Measurements from ENCODE around the gene ANGPTL7. TPM values are rescaled to one million over a fixed set of nuclear protein-coding genes. Genes with fewer than 3 reads are reported as not detected.

ANGPTL7 gene
- total and polyA plus RNA-seq, 4 donors, result 0.30 to 6.1 (median 3.2) TPM

DNA sequence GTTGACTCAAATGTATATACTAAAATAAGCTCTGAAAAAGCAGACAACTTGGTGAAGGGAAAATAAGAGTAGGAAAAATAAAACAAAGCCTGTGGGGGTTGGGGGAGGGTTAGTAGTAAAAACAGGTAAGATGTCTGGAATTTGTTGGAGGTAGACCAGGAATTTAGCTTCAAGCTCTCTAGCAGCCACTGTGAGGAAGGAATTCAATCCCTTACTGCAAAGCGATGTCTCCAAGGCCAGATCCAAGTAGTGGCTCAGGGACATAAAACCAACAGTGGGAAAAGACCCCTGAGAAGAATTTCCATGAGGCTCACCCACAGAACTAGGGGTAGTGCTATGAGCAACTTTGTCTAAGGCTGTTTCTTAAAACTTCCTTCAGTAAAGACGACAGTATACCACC, 7.8 kb downstream of the ANGPTL7 start:
- Histone ChIP-seq H3K4me3 (ENCODE audit: low read depth, low read length) (no peak overlapping the region), H3K36me3 (ENCODE audit: control insufficient read depth, insufficient read depth, low read length) (peaks cover 32% of the 10 kb centered on the region), H3K27ac (ENCODE audit: low read depth, low read length) (no peak overlapping the region), H3K27me3 (ENCODE audit: control insufficient read depth, insufficient read depth, low read length) (no peaks in the 10 kb centered on the region), H3K4me1 (ENCODE audit: control insufficient read depth, insufficient read depth, low read length) (peaks cover 9% of the 10 kb centered on the region), H3K9me3 (ENCODE audit: control insufficient read depth, insufficient read depth, low read length) (no peaks in the 10 kb centered on the region)
- no peak for DNase-seq (ENCODE audit: low read depth in 4 of 6, low spot score in 6 of 6)
- WGBS (ENCODE audit: insufficient coverage), result 100% methylated on average over 1 of the region's 2 CpGs

DNA sequence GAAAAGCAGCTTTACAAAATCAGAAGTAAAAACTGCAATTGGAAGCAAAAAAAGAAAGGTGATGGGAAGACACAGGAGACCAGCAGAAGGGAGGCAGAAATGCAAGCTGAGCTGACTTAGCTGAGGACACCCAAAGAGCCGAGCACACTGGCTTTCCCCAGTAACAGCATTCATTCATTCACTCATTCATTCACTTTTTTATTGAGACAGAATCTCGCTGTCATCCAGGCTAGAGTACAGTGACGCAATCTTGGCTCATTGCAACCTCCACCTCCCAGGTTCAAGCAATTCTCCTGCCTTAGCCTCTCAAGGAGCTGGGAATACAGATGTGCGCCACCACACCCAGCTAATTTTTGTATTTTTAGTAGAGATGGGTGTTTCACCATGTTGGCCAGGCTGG, 8.2 kb downstream of the ANGPTL7 start:
- peaks cover 30% of the 10 kb centered on the region for H3K36me3 ChIP-seq (ENCODE audit: control insufficient read depth, insufficient read depth, low read length)
- no peak overlapping the region for H3K27ac ChIP-seq (ENCODE audit: low read depth, low read length)

DNA sequence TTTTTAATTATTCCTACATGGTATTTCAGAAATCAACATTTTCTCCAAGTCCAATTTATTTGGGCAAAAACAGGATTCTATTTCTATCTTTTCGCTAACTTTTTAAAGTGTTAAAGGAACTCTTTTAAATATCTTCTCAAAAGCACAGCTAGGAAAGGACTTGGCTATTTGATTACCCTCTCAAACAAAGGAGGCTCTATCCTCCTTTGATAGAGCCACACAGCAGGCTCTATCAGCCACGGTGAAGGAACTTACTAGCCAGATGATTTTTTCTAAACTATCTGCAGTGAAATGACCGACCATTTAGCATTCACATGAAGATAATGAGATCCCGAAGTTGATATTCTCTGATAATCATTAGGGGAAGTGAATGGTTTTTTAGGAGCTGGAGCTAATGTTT, 9.1 kb downstream of the ANGPTL7 start:
- no CpG with 5 or more reads among the region's 4 CpGs for WGBS (ENCODE audit: insufficient coverage)
- peaks cover 29% of the 10 kb centered on the region for H3K36me3 ChIP-seq (ENCODE audit: control insufficient read depth, insufficient read depth, low read length)

More for the DNA sequence above, 8.2 kb downstream of the ANGPTL7 start:
- Histone ChIP-seq H3K4me3 (ENCODE audit: low read depth, low read length) (no peak overlapping the region), H3K9me3 (ENCODE audit: control insufficient read depth, insufficient read depth, low read length) (no peaks in the 10 kb centered on the region), H3K27me3 (ENCODE audit: control insufficient read depth, insufficient read depth, low read length) (no peaks in the 10 kb centered on the region), H3K4me1 (ENCODE audit: control insufficient read depth, insufficient read depth, low read length) (peaks cover 9% of the 10 kb centered on the region)
- 93% methylated on average over 3 of the region's 4 CpGs for WGBS (ENCODE audit: insufficient coverage)
- DNase-seq (ENCODE audit: low read depth in 4 of 6, low spot score in 6 of 6), result no peak

DNA sequence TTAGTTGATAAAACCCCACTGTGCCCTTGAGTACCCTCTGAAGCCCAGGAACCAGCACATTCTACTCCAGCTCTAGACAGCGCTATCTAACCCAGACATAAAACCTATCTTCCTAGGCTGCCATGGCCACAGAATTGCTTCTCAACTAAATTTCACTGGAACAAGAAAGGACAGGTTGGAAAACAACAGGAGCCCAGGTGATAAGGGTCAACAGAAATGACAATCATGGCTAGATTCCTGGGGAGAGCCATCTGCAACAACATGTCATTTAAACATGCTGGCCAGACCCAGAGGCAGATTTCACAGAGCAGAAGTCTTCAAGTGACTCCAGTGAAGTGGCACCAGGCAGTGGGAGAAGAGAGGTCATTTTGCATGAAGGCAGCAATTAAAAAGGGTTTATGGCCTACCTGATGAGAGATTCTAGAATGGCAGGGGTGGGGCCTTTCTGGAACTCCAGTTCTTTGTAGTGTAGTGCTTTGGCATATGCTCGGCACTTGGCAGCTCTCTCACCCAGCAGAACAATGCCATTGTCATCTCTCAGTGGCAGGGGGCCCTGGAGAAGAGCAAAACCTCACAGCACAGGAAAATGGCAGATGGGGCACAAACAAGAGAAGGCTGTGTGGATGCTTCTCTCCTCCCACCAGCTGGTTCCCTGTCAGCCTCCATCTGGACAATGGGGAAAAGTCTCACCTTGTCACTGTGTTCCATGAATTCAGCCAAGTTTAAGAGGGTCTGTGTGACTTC, 9.9 kb downstream of the ANGPTL7 start:
- H3K27ac ChIP-seq (ENCODE audit: low read depth, low read length), result no peak overlapping the region
- H3K4me3 ChIP-seq (ENCODE audit: low read depth, low read length), result no peak overlapping the region
- no peaks in the 10 kb centered on the region for H3K27me3 ChIP-seq (ENCODE audit: control insufficient read depth, insufficient read depth, low read length)
- peak in 2 of 6 donors; percentile 65 to 87 for DNase-seq (ENCODE audit: low read depth in 4 of 6, low spot score in 6 of 6)
- peaks cover 9% of the 10 kb centered on the region for H3K4me1 ChIP-seq (ENCODE audit: control insufficient read depth, insufficient read depth, low read length)
- no peaks in the 10 kb centered on the region for H3K9me3 ChIP-seq (ENCODE audit: control insufficient read depth, insufficient read depth, low read length)
- peaks cover 29% of the 10 kb centered on the region for H3K36me3 ChIP-seq (ENCODE audit: control insufficient read depth, insufficient read depth, low read length)
- 50% methylated on average over 1 of the region's 2 CpGs for WGBS (ENCODE audit: insufficient coverage)

More for the DNA sequence above, 9.1 kb downstream of the ANGPTL7 start:
- H3K27me3 ChIP-seq (ENCODE audit: control insufficient read depth, insufficient read depth, low read length), result no peaks in the 10 kb centered on the region
- H3K4me3 ChIP-seq (ENCODE audit: low read depth, low read length), result no peak overlapping the region
- H3K9me3 ChIP-seq (ENCODE audit: control insufficient read depth, insufficient read depth, low read length), result no peaks in the 10 kb centered on the region
- peaks cover 9% of the 10 kb centered on the region for H3K4me1 ChIP-seq (ENCODE audit: control insufficient read depth, insufficient read depth, low read length)
- DNase-seq (ENCODE audit: low read depth in 4 of 6, low spot score in 6 of 6), result no peak
- no peak overlapping the region for H3K27ac ChIP-seq (ENCODE audit: low read depth, low read length)

DNA sequence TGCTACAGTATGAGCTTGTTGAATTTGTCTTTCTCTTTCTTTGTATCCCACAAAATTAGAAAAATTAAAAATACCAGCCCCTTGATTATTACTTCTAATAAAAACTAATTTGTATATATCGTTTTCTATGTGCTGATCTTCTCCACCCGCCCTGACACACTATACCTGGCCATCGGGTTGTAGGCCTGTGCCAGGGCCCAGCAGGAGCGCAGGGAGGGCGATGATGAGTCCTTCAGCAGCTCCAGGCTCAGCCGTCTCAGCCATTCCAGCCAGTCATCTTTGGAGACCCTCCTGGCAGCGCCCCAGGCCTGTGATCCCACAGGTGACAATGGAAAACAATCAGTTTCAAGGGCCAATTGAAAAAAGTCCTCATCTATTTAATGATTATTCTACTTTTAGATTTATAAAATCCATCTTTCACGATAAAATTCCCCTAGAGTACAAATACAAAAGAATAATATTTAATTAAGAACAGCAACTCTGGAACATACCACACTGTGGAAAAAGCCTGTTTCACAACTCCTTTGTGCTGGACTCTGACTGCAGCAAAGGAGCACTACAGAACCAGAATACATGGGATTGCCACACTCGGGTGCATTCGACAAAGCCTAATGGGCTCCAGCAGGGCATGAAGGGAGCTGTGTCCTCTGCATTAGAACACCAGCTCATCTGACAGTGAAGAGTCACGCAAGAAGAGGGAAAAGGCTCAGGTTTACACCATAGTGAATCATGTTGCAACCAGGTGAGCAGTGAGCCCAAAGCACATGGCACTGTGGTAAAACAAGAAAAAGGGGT, 15.4 kb downstream of the ANGPTL7 start:
- no peak overlapping the region for H3K27ac ChIP-seq (ENCODE audit: low read depth, low read length)
- DNase-seq (ENCODE audit: low read depth in 4 of 6, low spot score in 6 of 6), result no peak
- H3K27me3 ChIP-seq (ENCODE audit: control insufficient read depth, insufficient read depth, low read length), result no peaks in the 10 kb centered on the region
- no peak overlapping the region for H3K4me3 ChIP-seq (ENCODE audit: low read depth, low read length)
- peaks cover 41% of the 10 kb centered on the region for H3K36me3 ChIP-seq (ENCODE audit: control insufficient read depth, insufficient read depth, low read length)
- no peaks in the 10 kb centered on the region for H3K9me3 ChIP-seq (ENCODE audit: control insufficient read depth, insufficient read depth, low read length)
- H3K4me1 ChIP-seq (ENCODE audit: control insufficient read depth, insufficient read depth, low read length), result peaks cover 2% of the 10 kb centered on the region
- 87% methylated on average over 6 of the region's 11 CpGs for WGBS (ENCODE audit: insufficient coverage)

DNA sequence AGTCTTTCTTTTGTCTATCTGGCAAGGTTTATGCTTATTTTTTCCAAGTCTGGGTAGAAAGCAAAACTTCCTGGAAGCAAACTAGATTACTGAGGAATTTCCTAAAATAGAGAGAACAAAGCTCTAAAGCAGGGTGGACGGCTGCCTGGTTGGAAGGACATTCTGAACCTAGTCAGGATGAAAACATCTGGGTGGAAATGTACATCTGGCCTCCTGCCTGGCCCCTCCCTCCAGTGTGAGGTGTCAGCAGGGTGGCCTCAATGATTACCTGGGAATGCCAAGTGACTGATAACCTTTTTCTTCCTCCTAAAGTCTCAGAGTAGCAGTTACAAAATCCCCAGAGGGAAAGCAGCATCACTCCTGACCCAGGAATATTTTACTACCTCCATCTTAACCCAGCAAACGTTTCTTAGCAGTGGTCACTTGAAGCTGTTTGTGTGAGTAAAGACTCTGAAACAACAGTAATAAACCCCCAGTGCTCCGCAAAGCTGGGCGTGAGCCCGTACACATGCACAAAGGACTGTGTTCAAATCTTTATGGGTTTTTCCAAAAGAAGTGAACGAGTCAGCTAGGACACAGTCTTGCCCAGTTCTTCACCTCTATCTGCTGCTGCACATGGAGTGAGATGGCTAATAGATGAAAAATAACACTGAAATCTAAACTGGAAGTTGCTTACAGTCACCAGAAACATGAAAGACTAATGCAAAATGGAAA, 18.9 kb downstream of the ANGPTL7 start:
- Histone ChIP-seq H3K27me3 (ENCODE audit: control insufficient read depth, insufficient read depth, low read length) (no peaks in the 10 kb centered on the region), H3K9me3 (ENCODE audit: control insufficient read depth, insufficient read depth, low read length) (no peaks in the 10 kb centered on the region), H3K27ac (ENCODE audit: low read depth, low read length) (no peak overlapping the region), H3K36me3 (ENCODE audit: control insufficient read depth, insufficient read depth, low read length) (peaks cover 56% of the 10 kb centered on the region), H3K4me1 (ENCODE audit: control insufficient read depth, insufficient read depth, low read length) (peaks cover 3% of the 10 kb centered on the region), H3K4me3 (ENCODE audit: low read depth, low read length) (no peak overlapping the region)
- WGBS (ENCODE audit: insufficient coverage), result no CpG with 5 or more reads among the region's 6 CpGs
- no peak for DNase-seq (ENCODE audit: low read depth in 4 of 6, low spot score in 6 of 6)

DNA sequence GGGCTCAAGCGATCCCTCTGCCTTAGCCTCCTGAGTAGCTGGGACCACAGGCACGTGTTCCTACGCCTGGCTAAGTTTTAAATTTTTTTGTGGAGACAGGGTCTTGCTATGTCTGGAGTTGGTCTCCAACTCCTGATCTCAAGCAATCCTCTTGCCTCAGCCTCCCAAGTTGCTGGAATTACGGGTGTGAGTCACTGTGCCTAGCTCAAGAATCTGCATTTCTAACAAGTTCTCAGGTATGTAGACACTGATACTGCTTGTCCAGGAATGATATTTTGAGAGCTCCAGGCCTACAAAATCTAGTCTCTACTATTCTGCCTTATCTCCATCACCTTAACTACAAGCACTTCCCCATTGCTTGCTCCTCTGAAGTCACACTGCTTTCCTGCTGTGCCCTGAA, 22.3 kb downstream of the ANGPTL7 start:
- H3K4me1 ChIP-seq (ENCODE audit: control insufficient read depth, insufficient read depth, low read length), result peaks cover 3% of the 10 kb centered on the region
- no peak for DNase-seq (ENCODE audit: low read depth in 4 of 6, low spot score in 6 of 6)
- 100% methylated on average over 2 of the region's 4 CpGs for WGBS (ENCODE audit: insufficient coverage)
- peaks cover 58% of the 10 kb centered on the region for H3K36me3 ChIP-seq (ENCODE audit: control insufficient read depth, insufficient read depth, low read length)
- no peak overlapping the region for H3K27ac ChIP-seq (ENCODE audit: low read depth, low read length)
- H3K4me3 ChIP-seq (ENCODE audit: low read depth, low read length), result no peak overlapping the region
- H3K27me3 ChIP-seq (ENCODE audit: control insufficient read depth, insufficient read depth, low read length), result no peaks in the 10 kb centered on the region
- no peaks in the 10 kb centered on the region for H3K9me3 ChIP-seq (ENCODE audit: control insufficient read depth, insufficient read depth, low read length)

DNA sequence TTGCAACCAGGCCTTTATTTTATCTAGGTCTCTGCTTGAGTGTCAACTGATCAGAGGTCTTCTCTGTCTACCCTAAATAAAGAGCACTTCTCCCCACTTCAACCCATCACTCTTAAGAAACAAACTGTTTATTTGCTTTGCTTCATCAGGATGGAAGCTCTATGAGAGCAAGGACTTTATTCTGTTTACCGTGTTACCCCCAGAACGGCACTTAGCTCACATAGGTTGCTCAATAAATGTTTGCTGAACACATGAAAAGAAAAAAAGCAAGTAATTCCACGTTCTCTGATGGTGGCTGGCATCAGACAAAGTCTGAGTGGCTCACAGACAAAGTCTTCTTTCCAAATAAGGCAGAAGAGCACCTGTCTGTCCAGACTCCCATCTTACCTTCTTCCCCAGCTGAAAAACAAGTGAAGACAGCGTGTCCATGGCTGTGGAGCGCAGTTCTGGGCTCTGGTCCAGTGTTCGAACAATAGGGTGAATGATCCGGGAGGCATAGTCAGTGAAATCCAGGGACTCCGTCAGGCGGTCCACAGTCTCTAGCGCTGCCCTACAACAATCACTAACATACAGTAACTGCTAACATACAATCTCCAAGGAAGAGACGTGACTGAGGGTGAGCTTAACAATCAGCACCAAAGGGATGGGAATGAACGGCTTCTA, 22.9 kb downstream of the ANGPTL7 start:
- Histone ChIP-seq H3K4me3 (ENCODE audit: low read depth, low read length) (no peak overlapping the region), H3K27me3 (ENCODE audit: control insufficient read depth, insufficient read depth, low read length) (no peaks in the 10 kb centered on the region), H3K36me3 (ENCODE audit: control insufficient read depth, insufficient read depth, low read length) (peaks cover 57% of the 10 kb centered on the region), H3K27ac (ENCODE audit: low read depth, low read length) (no peak overlapping the region), H3K9me3 (ENCODE audit: control insufficient read depth, insufficient read depth, low read length) (no peaks in the 10 kb centered on the region), H3K4me1 (ENCODE audit: control insufficient read depth, insufficient read depth, low read length) (peaks cover 3% of the 10 kb centered on the region)
- 78% methylated on average over 3 of the region's 12 CpGs for WGBS (ENCODE audit: insufficient coverage)
- peak in 2 of 6 donors; percentile 33 to 35 for DNase-seq (ENCODE audit: low read depth in 4 of 6, low spot score in 6 of 6)

DNA sequence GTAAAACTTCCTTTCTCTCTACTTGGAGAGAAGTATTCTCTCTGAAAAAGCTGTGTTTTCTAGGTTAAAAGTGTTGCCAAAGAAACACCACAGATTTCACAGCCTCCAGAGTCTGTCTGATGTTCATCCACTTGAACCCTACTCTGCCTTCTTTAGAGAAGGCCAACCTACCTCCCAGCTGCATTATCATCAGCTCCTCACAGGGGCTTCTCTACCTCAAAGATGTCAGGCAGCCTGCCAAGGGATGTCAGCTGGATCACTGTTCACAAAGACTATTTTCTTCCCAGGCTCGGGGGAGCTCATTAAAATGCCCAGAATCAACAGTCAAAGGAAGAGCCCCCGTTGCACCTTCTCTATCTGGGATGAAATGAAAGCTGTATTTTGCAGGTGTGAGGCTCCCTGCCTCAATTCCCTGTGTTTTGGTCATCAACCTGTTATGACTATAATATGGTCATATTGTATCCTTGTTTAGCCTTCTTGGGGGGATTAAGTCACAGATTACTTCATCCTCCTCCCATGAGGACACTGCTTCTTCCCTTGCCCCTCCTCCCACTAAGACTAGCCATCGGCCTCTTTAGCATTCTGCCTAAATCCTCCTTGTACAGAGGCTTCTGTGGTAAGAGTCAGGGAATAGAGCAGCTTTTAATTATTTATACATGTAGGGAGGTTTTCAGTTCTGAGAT, 25.7 kb downstream of the ANGPTL7 start:
- no peak overlapping the region for H3K4me3 ChIP-seq (ENCODE audit: low read depth, low read length)
- peak in 3 of 6 donors; percentile 32 to 80 (median 74) for DNase-seq (ENCODE audit: low read depth in 4 of 6, low spot score in 6 of 6)
- H3K27me3 ChIP-seq (ENCODE audit: control insufficient read depth, insufficient read depth, low read length), result no peaks in the 10 kb centered on the region
- H3K27ac ChIP-seq (ENCODE audit: low read depth, low read length), result peak overlapping the region; percentile 22
- peaks cover 53% of the 10 kb centered on the region for H3K36me3 ChIP-seq (ENCODE audit: control insufficient read depth, insufficient read depth, low read length)
- no peaks in the 10 kb centered on the region for H3K9me3 ChIP-seq (ENCODE audit: control insufficient read depth, insufficient read depth, low read length)
- peaks cover 3% of the 10 kb centered on the region for H3K4me1 ChIP-seq (ENCODE audit: control insufficient read depth, insufficient read depth, low read length)
- WGBS (ENCODE audit: insufficient coverage), result no CpG with 5 or more reads among the region's 3 CpGs

Measured in spinal cord (tissue), 10 donors.